Astrocyte (in vitro differentiated cells and primary cell): ENCODE data around the gene PRKCH. TPM values are rescaled to one million over a fixed set of nuclear protein-coding genes. Genes with fewer than 3 reads are reported as not detected.

Source experiments
- DNase-seq: peaks from one replicate; pipeline ENCODE4 v3.0.0-alpha.2; 2010; ENCODE audit warnings: low read depth
- FAIRE-seq: peaks from 2 replicates; lab custom pipeline; 2011; peaks lifted over from hg19 to GRCh38; lab: Jason Lieb, UNC
- H2AFZ ChIP-seq: 2 replicates; pipeline ENCODE4 v1.6.0; 2012; ENCODE audit warnings: low read depth, low read length, inconsistent platforms
- H3K27ac ChIP-seq: 2 replicates; pipeline ENCODE4 v1.5.1; 2011; ENCODE audit warnings: low read depth, low read length, inconsistent platforms
- H3K27me3 ChIP-seq: 2 replicates; pipeline ENCODE4 v1.6.0; 2011; ENCODE audit warnings: low read length, inconsistent platforms; ENCODE audit not compliant: insufficient read depth
- H3K36me3 ChIP-seq: 2 replicates; pipeline ENCODE4 v1.5.1; 2011; ENCODE audit warnings: low read length, inconsistent platforms; ENCODE audit not compliant: insufficient read depth
- H3K4me1 ChIP-seq: 2 replicates; pipeline ENCODE4 v1.5.1; 2011; ENCODE audit warnings: low read length, inconsistent platforms; ENCODE audit not compliant: insufficient read depth
- H3K4me2 ChIP-seq: 2 replicates; pipeline ENCODE4 v1.6.0; 2012; ENCODE audit warnings: low read length, inconsistent platforms
- H3K4me3 ChIP-seq: 2 replicates; pipeline ENCODE4 v1.5.1; 2011; ENCODE audit warnings: low read depth, mild to moderate bottlenecking, low read length, inconsistent platforms; ENCODE audit not compliant: insufficient read depth
- H3K79me2 ChIP-seq: 2 replicates; pipeline ENCODE4 v1.6.0; 2012; ENCODE audit warnings: mild to moderate bottlenecking, low read length, inconsistent platforms; ENCODE audit not compliant: insufficient read depth
- H3K9ac ChIP-seq: 2 replicates; pipeline ENCODE4 v1.6.0; 2012; ENCODE audit warnings: mild to moderate bottlenecking, low read length, inconsistent platforms
- H3K9me3 ChIP-seq: 2 replicates; pipeline ENCODE4 v1.5.1; 2012; ENCODE audit warnings: low read depth, mild to moderate bottlenecking, low read length, inconsistent platforms; ENCODE audit not compliant: insufficient read depth
- H4K20me1 ChIP-seq: 2 replicates; pipeline ENCODE4 v1.6.0; 2012; ENCODE audit warnings: low read length, inconsistent platforms; ENCODE audit not compliant: insufficient read depth
- H3K27ac Mint-ChIP-seq: one replicate; pipeline ENCODE4 v1.8.0; 2021; ENCODE audit warnings: mild to moderate bottlenecking, mixed read lengths; ENCODE audit not compliant: unreplicated experiment
- H3K27me3 Mint-ChIP-seq: one replicate; pipeline ENCODE4 v1.8.0; 2021; ENCODE audit warnings: low read depth, mixed read lengths; ENCODE audit not compliant: unreplicated experiment
- H3K36me3 Mint-ChIP-seq: one replicate; pipeline ENCODE4 v1.8.0; 2021; ENCODE audit warnings: low read depth, mixed read lengths; ENCODE audit not compliant: unreplicated experiment
- H3K4me1 Mint-ChIP-seq: one replicate; pipeline ENCODE4 v1.8.0; 2021; ENCODE audit warnings: low read depth, mixed read lengths; ENCODE audit not compliant: unreplicated experiment
- H3K4me3 Mint-ChIP-seq: one replicate; pipeline ENCODE4 v1.8.0; 2021; ENCODE audit warnings: mild to moderate bottlenecking, moderate library complexity, mixed read lengths; ENCODE audit not compliant: unreplicated experiment
- H3K9me3 Mint-ChIP-seq: one replicate; pipeline ENCODE4 v1.8.0; 2021; ENCODE audit warnings: mild to moderate bottlenecking, mixed read lengths; ENCODE audit not compliant: unreplicated experiment
- EZH2 ChIP-seq: IDR thresholded peaks from 2 replicates; pipeline ENCODE4 v1.6.1; 2012; ENCODE audit warnings: mild to moderate bottlenecking, low read length, inconsistent platforms; ENCODE audit not compliant: insufficient read depth
- total RNA-seq: library from RNA; stranded (reverse); gene quantifications from 2 replicates; pipeline ENCODE4 v1.2.1, GENCODE V29; 2021
- TF ChIP-seq, protein P1 (sequence below): IDR thresholded peaks from 2 replicates; pipeline ENCODE4 v1.5.1; 2011; ENCODE audit warnings: low read depth, mild to moderate bottlenecking, inconsistent platforms, low read length, moderate library complexity; ENCODE audit not compliant: insufficient read depth

The PRKCH gene
- total RNA-seq, 1 donor from 2014 or later: 6.0 TPM

GRCh38 chr14:61298824-61299223 lies 22.6 kb upstream of the PRKCH start:
- Mint-ChIP-seq H3K4me3 (no peak overlapping the region), H3K36me3 (no peaks in the 10 kb centered on the region), H3K27me3 (peaks cover 14% of the 10 kb centered on the region), H3K27ac (no peak overlapping the region), H3K9me3 (no peaks in the 10 kb centered on the region), H3K4me1 (no peaks in the 10 kb centered on the region)
- no peak for FAIRE-seq
- Histone ChIP-seq H3K9ac (no peak overlapping the region), H4K20me1 (no peaks in the 10 kb centered on the region), H3K27ac (no peak overlapping the region), H3K9me3 (no peaks in the 10 kb centered on the region), H3K4me2 (no peak overlapping the region), H3K4me3 (no peak overlapping the region), H3K4me1 (no peaks in the 10 kb centered on the region), H3K36me3 (no peaks in the 10 kb centered on the region), H2AFZ (no peak overlapping the region), H3K79me2 (no peaks in the 10 kb centered on the region), H3K27me3 (peaks cover 20% of the 10 kb centered on the region)
- TF ChIP-seq, protein P1, sequence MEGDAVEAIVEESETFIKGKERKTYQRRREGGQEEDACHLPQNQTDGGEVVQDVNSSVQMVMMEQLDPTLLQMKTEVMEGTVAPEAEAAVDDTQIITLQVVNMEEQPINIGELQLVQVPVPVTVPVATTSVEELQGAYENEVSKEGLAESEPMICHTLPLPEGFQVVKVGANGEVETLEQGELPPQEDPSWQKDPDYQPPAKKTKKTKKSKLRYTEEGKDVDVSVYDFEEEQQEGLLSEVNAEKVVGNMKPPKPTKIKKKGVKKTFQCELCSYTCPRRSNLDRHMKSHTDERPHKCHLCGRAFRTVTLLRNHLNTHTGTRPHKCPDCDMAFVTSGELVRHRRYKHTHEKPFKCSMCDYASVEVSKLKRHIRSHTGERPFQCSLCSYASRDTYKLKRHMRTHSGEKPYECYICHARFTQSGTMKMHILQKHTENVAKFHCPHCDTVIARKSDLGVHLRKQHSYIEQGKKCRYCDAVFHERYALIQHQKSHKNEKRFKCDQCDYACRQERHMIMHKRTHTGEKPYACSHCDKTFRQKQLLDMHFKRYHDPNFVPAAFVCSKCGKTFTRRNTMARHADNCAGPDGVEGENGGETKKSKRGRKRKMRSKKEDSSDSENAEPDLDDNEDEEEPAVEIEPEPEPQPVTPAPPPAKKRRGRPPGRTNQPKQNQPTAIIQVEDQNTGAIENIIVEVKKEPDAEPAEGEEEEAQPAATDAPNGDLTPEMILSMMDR: no peak
- no peak for TF ChIP-seq EZH2
- DNase-seq: no peak

GRCh38 chr14:61300209-61300608 lies 21.2 kb upstream of the PRKCH start:
- Histone ChIP-seq H3K9me3 (no peaks in the 10 kb centered on the region), H3K27me3 (peaks cover 19% of the 10 kb centered on the region), H3K27ac (no peak overlapping the region), H3K4me1 (no peaks in the 10 kb centered on the region), H3K36me3 (no peaks in the 10 kb centered on the region), H4K20me1 (no peaks in the 10 kb centered on the region), H2AFZ (no peak overlapping the region), H3K4me2 (no peak overlapping the region), H3K9ac (no peak overlapping the region), H3K4me3 (no peak overlapping the region), H3K79me2 (no peaks in the 10 kb centered on the region)
- no peak for TF ChIP-seq EZH2
- TF ChIP-seq, protein P1: no peak
- Mint-ChIP-seq H3K27ac (no peak overlapping the region), H3K9me3 (no peaks in the 10 kb centered on the region), H3K27me3 (peaks cover 14% of the 10 kb centered on the region), H3K36me3 (no peaks in the 10 kb centered on the region), H3K4me1 (no peaks in the 10 kb centered on the region), H3K4me3 (no peak overlapping the region)
- no peak for FAIRE-seq
- DNase-seq: no peak

- TF ChIP-seq, protein P1: no peak
- TF ChIP-seq EZH2: no peak
- H4K20me1 ChIP-seq: no peaks in the 10 kb centered on the region
- peaks cover 14% of the 10 kb centered on the region for H3K27me3 ChIP-seq
- no peaks in the 10 kb centered on the region for H3K9me3 ChIP-seq
- H3K79me2 ChIP-seq: no peaks in the 10 kb centered on the region
- no peaks in the 10 kb centered on the region for H3K4me1 ChIP-seq
- no peak overlapping the region for H2AFZ ChIP-seq
- FAIRE-seq (no peak), DNase-seq (no peak)
- no peaks in the 10 kb centered on the region for H3K36me3 ChIP-seq
- H3K4me3 Mint-ChIP-seq: no peak overlapping the region
- H3K27ac Mint-ChIP-seq: no peak overlapping the region
- H3K27ac ChIP-seq: no peak overlapping the region
- peaks cover 14% of the 10 kb centered on the region for H3K27me3 Mint-ChIP-seq
- no peaks in the 10 kb centered on the region for H3K9me3 Mint-ChIP-seq
- no peaks in the 10 kb centered on the region for H3K36me3 Mint-ChIP-seq
- H3K4me1 Mint-ChIP-seq: no peaks in the 10 kb centered on the region
- no peak overlapping the region for H3K4me2 ChIP-seq
- H3K9ac ChIP-seq: no peak overlapping the region
- no peak overlapping the region for H3K4me3 ChIP-seq
Measured at GRCh38 chr14:61300754-61301153, 20.6 kb upstream of the PRKCH start.
